ENCODE results near the gene SINHCAF.

DNA sequence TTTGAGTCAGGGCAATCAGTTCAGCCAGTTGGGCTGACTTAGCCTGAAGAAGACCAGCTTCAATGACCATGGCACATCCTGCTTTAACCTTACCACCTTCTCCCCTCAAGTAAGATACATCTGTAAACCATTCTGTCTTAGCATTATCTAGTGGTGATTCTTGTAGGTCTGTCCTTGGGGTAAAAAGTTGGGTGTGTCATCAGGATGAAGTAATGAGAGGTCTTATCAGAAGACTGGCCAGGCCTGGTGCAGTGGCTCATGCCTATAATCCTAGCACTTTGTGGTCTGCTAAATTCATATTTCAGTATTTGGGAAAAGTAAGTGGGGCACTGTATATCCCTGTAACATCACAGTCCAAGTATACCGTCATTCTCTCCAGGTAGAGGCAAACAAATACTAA lies 19.1 kb downstream of the SINHCAF start:
- TF ChIP-seq, protein P1, sequence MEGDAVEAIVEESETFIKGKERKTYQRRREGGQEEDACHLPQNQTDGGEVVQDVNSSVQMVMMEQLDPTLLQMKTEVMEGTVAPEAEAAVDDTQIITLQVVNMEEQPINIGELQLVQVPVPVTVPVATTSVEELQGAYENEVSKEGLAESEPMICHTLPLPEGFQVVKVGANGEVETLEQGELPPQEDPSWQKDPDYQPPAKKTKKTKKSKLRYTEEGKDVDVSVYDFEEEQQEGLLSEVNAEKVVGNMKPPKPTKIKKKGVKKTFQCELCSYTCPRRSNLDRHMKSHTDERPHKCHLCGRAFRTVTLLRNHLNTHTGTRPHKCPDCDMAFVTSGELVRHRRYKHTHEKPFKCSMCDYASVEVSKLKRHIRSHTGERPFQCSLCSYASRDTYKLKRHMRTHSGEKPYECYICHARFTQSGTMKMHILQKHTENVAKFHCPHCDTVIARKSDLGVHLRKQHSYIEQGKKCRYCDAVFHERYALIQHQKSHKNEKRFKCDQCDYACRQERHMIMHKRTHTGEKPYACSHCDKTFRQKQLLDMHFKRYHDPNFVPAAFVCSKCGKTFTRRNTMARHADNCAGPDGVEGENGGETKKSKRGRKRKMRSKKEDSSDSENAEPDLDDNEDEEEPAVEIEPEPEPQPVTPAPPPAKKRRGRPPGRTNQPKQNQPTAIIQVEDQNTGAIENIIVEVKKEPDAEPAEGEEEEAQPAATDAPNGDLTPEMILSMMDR (IDR thresholded peaks at IDR 0.05; ENCODE audit: low read depth, low read length): no peak
- no peak for TF ChIP-seq EZH2phosphoT487 (IDR thresholded peaks at IDR 0.05; ENCODE audit: low read depth)

Data from OCI-LY3 (cell line).